Lower leg skin (tissue), 3 donors: Measurements from ENCODE around the gene SHTN1.

Experiments
- POLR2A ChIP-seq, 2 donors: fragments of 450-650 bp; IDR thresholded peaks; one replicate each; pipeline ENCODE4 v1.6.1; 2016 to 2017; ENCODE audit warnings: antibody characterized with exemption in 2 of 2, mild to moderate bottlenecking in 1 of 2, moderate library complexity in 1 of 2
- TF ChIP-seq, protein P1 (sequence below), 3 donors: fragments of 450-650 bp; IDR thresholded peaks; one replicate each; pipeline ENCODE4 v1.5.1; 2016; ENCODE audit warnings: antibody characterized with exemption in 3 of 3, mild to moderate bottlenecking in 3 of 3, moderate library complexity in 2 of 3

DNA sequence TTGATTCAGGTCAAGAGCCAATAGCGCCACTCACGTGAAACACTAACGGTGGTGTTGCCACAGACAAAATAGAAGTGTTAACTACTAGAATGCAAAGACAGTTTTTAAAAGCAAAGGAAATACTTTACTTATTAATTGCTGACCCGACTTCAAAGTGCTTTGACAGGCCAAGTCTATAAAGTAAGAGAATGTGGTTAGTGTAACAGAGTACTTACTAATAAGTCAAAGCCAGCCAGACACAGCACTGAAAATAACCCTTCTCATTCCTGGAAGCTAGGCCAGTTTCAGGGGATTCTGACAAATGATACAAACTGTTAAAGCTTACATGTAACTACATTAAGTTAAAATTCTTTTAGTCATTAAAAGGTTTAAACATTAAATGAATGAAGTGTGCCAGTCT, 105.4 kb downstream of the SHTN1 start:
- TF ChIP-seq, protein P1, sequence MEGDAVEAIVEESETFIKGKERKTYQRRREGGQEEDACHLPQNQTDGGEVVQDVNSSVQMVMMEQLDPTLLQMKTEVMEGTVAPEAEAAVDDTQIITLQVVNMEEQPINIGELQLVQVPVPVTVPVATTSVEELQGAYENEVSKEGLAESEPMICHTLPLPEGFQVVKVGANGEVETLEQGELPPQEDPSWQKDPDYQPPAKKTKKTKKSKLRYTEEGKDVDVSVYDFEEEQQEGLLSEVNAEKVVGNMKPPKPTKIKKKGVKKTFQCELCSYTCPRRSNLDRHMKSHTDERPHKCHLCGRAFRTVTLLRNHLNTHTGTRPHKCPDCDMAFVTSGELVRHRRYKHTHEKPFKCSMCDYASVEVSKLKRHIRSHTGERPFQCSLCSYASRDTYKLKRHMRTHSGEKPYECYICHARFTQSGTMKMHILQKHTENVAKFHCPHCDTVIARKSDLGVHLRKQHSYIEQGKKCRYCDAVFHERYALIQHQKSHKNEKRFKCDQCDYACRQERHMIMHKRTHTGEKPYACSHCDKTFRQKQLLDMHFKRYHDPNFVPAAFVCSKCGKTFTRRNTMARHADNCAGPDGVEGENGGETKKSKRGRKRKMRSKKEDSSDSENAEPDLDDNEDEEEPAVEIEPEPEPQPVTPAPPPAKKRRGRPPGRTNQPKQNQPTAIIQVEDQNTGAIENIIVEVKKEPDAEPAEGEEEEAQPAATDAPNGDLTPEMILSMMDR (IDR thresholded peaks at IDR 0.05) = no peak
- no peak for TF ChIP-seq POLR2A (IDR thresholded peaks at IDR 0.05)
